Tibial nerve (tissue), 4 donors: Measurements from ENCODE around the gene EYA2. TPM values are rescaled to one million over a fixed set of nuclear protein-coding genes. Genes with fewer than 3 reads are reported as not detected.

Experiments used
- DNase-seq, 2 donors: peaks; one replicate each; pipeline ENCODE4 v3.0.0-alpha.2; 2019; ENCODE audit warnings: low spot score in 2 of 2
- H3K27ac ChIP-seq, 4 donors: fragments of 200-600 bp; sonication (generic) in 3 of 4; one replicate each; pipeline ENCODE4 v1.5.1; 2017 to 2019; ENCODE audit warnings: mild to moderate bottlenecking in 1 of 4
- H3K27me3 ChIP-seq, 2 donors: fragments of 200-600 bp; sonication (generic) in 1 of 2; one replicate each; pipeline versions ENCODE4 v1.5.1 to v1.6.0; 2017 to 2019
- H3K36me3 ChIP-seq, 3 donors: fragments of 200-600 bp; sonication (generic); one replicate each; pipeline ENCODE4 v1.5.1; 2018 to 2019
- H3K4me1 ChIP-seq, 4 donors: fragments of 200-600 bp; sonication (generic) in 3 of 4; one replicate each; pipeline ENCODE4 v1.5.1; 2017 to 2019
- H3K4me3 ChIP-seq, 4 donors: fragments of 200-600 bp; sonication (generic) in 3 of 4; one replicate each; pipeline ENCODE4 v1.5.1; 2017 to 2019; ENCODE audit warnings: mild to moderate bottlenecking in 1 of 4, moderate library complexity in 1 of 4
- H3K9me3 ChIP-seq, 4 donors: fragments of 200-600 bp; sonication (generic) in 3 of 4; one replicate each; pipeline ENCODE4 v1.5.1; 2017 to 2019
- CTCF ChIP-seq, 5 experiments: fragments of 200-600 bp in 3 of 5; fragments of 450-650 bp in 2 of 5; sonication (generic) in 3 of 5; IDR thresholded peaks; one replicate each; pipeline ENCODE4 v1.5.1; 2016 to 2019; ENCODE audit warnings: antibody characterized with exemption in 5 of 5, mild to moderate bottlenecking in 3 of 5, moderate library complexity in 2 of 5
- EP300 ChIP-seq, 2 donors: sonication (generic); formaldehyde crosslinking; IDR thresholded peaks; one replicate each; pipeline ENCODE4 v1.6.1; 2017; ENCODE audit warnings: antibody characterized with exemption in 2 of 2, mild to moderate bottlenecking in 1 of 2
- POLR2A ChIP-seq, 2 donors: fragments of 450-650 bp; IDR thresholded peaks; one replicate each; pipeline ENCODE4 v1.6.1; 2017; ENCODE audit warnings: antibody characterized with exemption in 2 of 2, mild to moderate bottlenecking in 2 of 2, moderate library complexity in 2 of 2
- WGBS, 2 donors: methylation state at CpG; one replicate each; pipeline ENCODE4 v1.1.5; 2018; 5-methylcytosine and 5-hydroxymethylcytosine counted together
- total RNA-seq, 4 donors: library from RNA; depleted of rRNA; stranded (reverse); fragments of >200 nt; gene quantifications; one replicate each; pipeline ENCODE4 v1.1.0, GENCODE V29; 2016

Gene EYA2
- total RNA-seq, 4 donors from 2014 or later, result 13.8 to 25.5 (median 20.2) TPM

GRCh38 chr20:47231382-47232039 is 336.9 kb downstream of the EYA2 start:
- WGBS, 2 donors, result 60 to 77% methylated on average over 16 of the region's 16 CpGs
- Histone ChIP-seq H3K9me3 (no peaks in the 10 kb centered on the region), H3K27me3 (no peaks in the 10 kb centered on the region), H3K4me3 (no peak overlapping the region), H3K4me1 (peaks cover 0 to 22% (median 0%) of the 10 kb centered on the region in 4 donors), H3K27ac (no peak overlapping the region), H3K36me3 (peaks cover 0 to 79% (median 13%) of the 10 kb centered on the region in 3 donors)
- TF ChIP-seq POLR2A (IDR thresholded peaks at IDR 0.05) (no peak), EP300 (IDR thresholded peaks at IDR 0.05) (no peak), CTCF (IDR thresholded peaks at IDR 0.05) (no peak)
- DNase-seq, result no peak

GRCh38 chr20:47232518-47232917 is 337.9 kb downstream of the EYA2 start:
- Histone ChIP-seq H3K9me3 (no peaks in the 10 kb centered on the region), H3K27ac (no peak overlapping the region), H3K4me1 (peaks cover 0 to 22% (median 0%) of the 10 kb centered on the region in 4 donors), H3K27me3 (no peaks in the 10 kb centered on the region), H3K4me3 (no peak overlapping the region), H3K36me3 (peaks cover 0 to 79% (median 11%) of the 10 kb centered on the region in 3 donors)
- TF ChIP-seq CTCF (IDR thresholded peaks at IDR 0.05) (no peak), POLR2A (IDR thresholded peaks at IDR 0.05) (no peak), EP300 (IDR thresholded peaks at IDR 0.05) (no peak)
- DNase-seq, result no peak
- 81 to 84% methylated on average over 3 of the region's 3 CpGs for WGBS, 2 donors

- no peaks in the 10 kb centered on the region for H3K27me3 ChIP-seq
These were observed 338.9 kb downstream of the EYA2 start for GRCh38 chr20:47233333-47234188.

GRCh38 chr20:47235111-47235510 is 340.5 kb downstream of the EYA2 start:
- Histone ChIP-seq H3K4me3 (no peak overlapping the region), H3K36me3 (peaks cover 0 to 77% (median 0%) of the 10 kb centered on the region in 3 donors), H3K27me3 (no peaks in the 10 kb centered on the region), H3K27ac (no peak overlapping the region), H3K4me1 (peaks cover 0 to 22% (median 0%) of the 10 kb centered on the region in 4 donors), H3K9me3 (no peaks in the 10 kb centered on the region)
- TF ChIP-seq EP300 (IDR thresholded peaks at IDR 0.05), result no peak
- TF ChIP-seq POLR2A (IDR thresholded peaks at IDR 0.05), result no peak
- TF ChIP-seq CTCF (IDR thresholded peaks at IDR 0.05), result no peak
- WGBS, 2 donors, result 91 to 95% methylated on average over 6 of the region's 6 CpGs
- DNase-seq, result no peak

More at GRCh38 chr20:47233333-47234188, 338.9 kb downstream of the EYA2 start:
- no peak for TF ChIP-seq CTCF (IDR thresholded peaks at IDR 0.05)
- TF ChIP-seq EP300 (IDR thresholded peaks at IDR 0.05), result no peak
- no peak for TF ChIP-seq POLR2A (IDR thresholded peaks at IDR 0.05)
- Histone ChIP-seq H3K27ac (no peak overlapping the region), H3K36me3 (peaks cover 0 to 79% (median 6%) of the 10 kb centered on the region in 3 donors), H3K9me3 (no peaks in the 10 kb centered on the region), H3K4me1 (peaks cover 0 to 22% (median 0%) of the 10 kb centered on the region in 4 donors), H3K4me3 (no peak overlapping the region)
- DNase-seq, result no peak
- 83 to 94% methylated on average over 9 of the region's 9 CpGs for WGBS, 2 donors
